GM23338 (cell line): Measurements from ENCODE around the gene ANKRD63. TPM values are rescaled to one million over a fixed set of nuclear protein-coding genes. Genes with fewer than 3 reads are reported as not detected.

ENCODE experiments used
- ATAC-seq: fragments of 200-7000 bp; cut with Tn5 transposase; 3 replicates; pipeline ENCODE4 v1.9.1; 2020
- DNase-seq: peaks from one replicate; pipeline ENCODE4 v3.0.0-alpha.2; 2015; ENCODE audit warnings: low spot score
- H2AFZ ChIP-seq: fragments of 200-600 bp; sonication (generic); 2 replicates; pipeline ENCODE4 v1.8.0; 2016; ENCODE audit warnings: antibody characterized with exemption, mild to moderate bottlenecking, moderate library complexity
- H3F3A ChIP-seq: fragments of 200-600 bp; sonication (generic); replicated peaks from 2 replicates; pipeline ENCODE4 v1.8.0; 2017; ENCODE audit warnings: antibody characterized with exemption, mixed run types, low read depth
- H3K27ac ChIP-seq: fragments of 200-600 bp; sonication (generic); 2 replicates; pipeline ENCODE4 v1.6.1; 2016; ENCODE audit warnings: low read depth
- H3K27me3 ChIP-seq: fragments of 200-600 bp; sonication (generic); 2 replicates; pipeline ENCODE4 v1.8.0; 2016; ENCODE audit warnings: mild to moderate bottlenecking, mixed run types, moderate library complexity; ENCODE audit not compliant: insufficient read depth
- H3K36me3 ChIP-seq: fragments of 200-600 bp; sonication (generic); 2 replicates; pipeline ENCODE4 v1.8.0; 2016; ENCODE audit warnings: mild to moderate bottlenecking; ENCODE audit not compliant: insufficient read depth
- H3K4me1 ChIP-seq: fragments of 200-600 bp; sonication (generic); 2 replicates; pipeline ENCODE4 v1.8.0; 2016; ENCODE audit warnings: mild to moderate bottlenecking, moderate library complexity; ENCODE audit not compliant: insufficient read depth
- H3K4me2 ChIP-seq: fragments of 200-600 bp; sonication (generic); 2 replicates; pipeline ENCODE4 v1.7.1; 2017; ENCODE audit warnings: mixed run types
- H3K4me3 ChIP-seq: fragments of 200-600 bp; sonication (generic); 2 replicates; pipeline ENCODE4 v1.6.1; 2016; ENCODE audit warnings: mixed run types
- H3K79me2 ChIP-seq: fragments of 200-600 bp; sonication (generic); replicated peaks from 2 replicates; pipeline ENCODE4 v1.8.0; 2017; ENCODE audit warnings: mild to moderate bottlenecking; ENCODE audit not compliant: insufficient read depth
- H3K9me2 ChIP-seq: fragments of 200-600 bp; sonication (generic); 2 replicates; pipeline ENCODE4 v1.8.0; 2017; ENCODE audit not compliant: insufficient read depth
- H4K20me1 ChIP-seq: fragments of 200-600 bp; sonication (generic); replicated peaks from 2 replicates; pipeline ENCODE4 v1.8.0; 2017; ENCODE audit warnings: mild to moderate bottlenecking; ENCODE audit not compliant: insufficient read depth
- H3K27ac Mint-ChIP-seq: 2 replicates; pipeline ENCODE4 v1.8.0; 2020; ENCODE audit warnings: inconsistent platforms, mild to moderate bottlenecking, moderate library complexity, mixed read lengths
- H3K27me3 Mint-ChIP-seq: 3 replicates; pipeline ENCODE4 v1.8.0; 2022; ENCODE audit warnings: low read depth, mild to moderate bottlenecking, moderate library complexity, mixed read lengths, inconsistent platforms; ENCODE audit not compliant: insufficient read depth, poor library complexity
- H3K36me3 Mint-ChIP-seq: 3 replicates; pipeline ENCODE4 v1.8.0; 2021; ENCODE audit warnings: low read depth, mild to moderate bottlenecking, inconsistent platforms, moderate library complexity, mixed read lengths
- H3K4me1 Mint-ChIP-seq: 3 replicates; pipeline ENCODE4 v1.8.0; 2020; ENCODE audit warnings: mild to moderate bottlenecking, inconsistent platforms, mixed read lengths
- H3K4me3 Mint-ChIP-seq: 3 replicates; pipeline ENCODE4 v1.8.0; 2021; ENCODE audit warnings: moderate library complexity, mild to moderate bottlenecking, inconsistent platforms, mixed read lengths
- H3K9me3 Mint-ChIP-seq: 3 replicates; pipeline ENCODE4 v1.8.0; 2020; ENCODE audit warnings: moderate library complexity, mild to moderate bottlenecking, inconsistent platforms, mixed read lengths
- CREB1 ChIP-seq: fragments of 250-450 bp; sonication (Bioruptor Pico); IDR thresholded peaks from 2 replicates; pipeline ENCODE4 v1.5.0; 2020; ENCODE audit warnings: low read depth, mild to moderate bottlenecking, moderate library complexity
- EZH2 ChIP-seq: fragments of 200-600 bp; sonication (generic); IDR thresholded peaks from one replicate; pipeline ENCODE4 v1.8.0; 2017; ENCODE audit warnings: antibody characterized with exemption, mild to moderate bottlenecking, low read depth; ENCODE audit not compliant: unreplicated experiment
- ZNF114 ChIP-seq: fragments of 250-450 bp; sonication (Bioruptor Pico); IDR thresholded peaks from 2 replicates; pipeline ENCODE4 v1.5.0; 2020; ENCODE audit warnings: mild to moderate bottlenecking, moderate library complexity
- ZNF331 ChIP-seq: fragments of 250-450 bp; sonication (Bioruptor Pico); IDR thresholded peaks from 2 replicates; pipeline ENCODE4 v1.5.0; 2020; ENCODE audit warnings: low read depth, mild to moderate bottlenecking, moderate library complexity
- polyA plus RNA-seq: library from polyadenylated mRNA; unstranded; fragments of >200 nt; fragmentation: Nextera tagmentation; extraction: Ambion mirVana; gene quantifications from 2 replicates; pipeline ENCODE4 v1.2.1, GENCODE V29; 2016
- total RNA-seq: library from RNA; depleted of rRNA; stranded (reverse); fragments of >200 nt; shearing (Covaris generic); gene quantifications from 2 replicates; pipeline ENCODE4 v1.2.3, GENCODE V29; 2014
- TF ChIP-seq, protein P1 (sequence below): fragments of 250-450 bp; sonication (Bioruptor Pico); IDR thresholded peaks from 2 replicates; pipeline ENCODE4 v1.5.0; 2020; ENCODE audit warnings: mild to moderate bottlenecking, moderate library complexity

ANKRD63 gene
- total and polyA plus RNA-seq, 2 experiments from 2014 or later, result 0.59 TPM; not detected in 1

DNA sequence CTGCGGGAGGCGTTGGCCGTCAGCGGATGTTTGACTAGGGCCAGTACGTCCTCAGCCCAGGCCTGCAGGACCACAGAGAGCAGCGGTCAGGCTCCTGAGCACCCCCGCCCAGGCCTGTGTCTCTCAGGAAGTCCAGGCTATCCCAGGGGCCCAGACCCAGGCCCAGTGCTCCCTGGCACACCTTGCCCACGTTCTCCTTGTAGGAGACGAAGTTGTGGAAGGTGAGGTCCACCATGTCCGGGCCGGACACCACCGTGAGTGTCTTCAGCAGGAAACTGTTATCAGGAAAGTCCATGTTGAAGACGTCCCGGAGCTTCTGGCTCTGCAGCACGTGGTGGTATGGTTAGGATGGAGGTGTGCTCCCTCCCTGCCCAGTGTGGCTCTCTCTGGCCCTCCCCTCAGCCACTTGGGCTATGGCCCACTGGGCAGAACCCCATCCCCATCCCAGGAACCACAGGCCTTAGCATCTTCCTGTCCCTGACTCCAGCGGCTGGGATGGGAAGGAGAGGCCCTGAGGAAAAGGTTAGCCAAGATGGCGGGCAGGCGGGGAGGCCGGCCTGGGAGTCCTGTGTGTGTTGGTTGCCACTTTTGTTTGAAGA lies 19.5 kb upstream of the ANKRD63 start (continued):
- TF ChIP-seq, protein P1, sequence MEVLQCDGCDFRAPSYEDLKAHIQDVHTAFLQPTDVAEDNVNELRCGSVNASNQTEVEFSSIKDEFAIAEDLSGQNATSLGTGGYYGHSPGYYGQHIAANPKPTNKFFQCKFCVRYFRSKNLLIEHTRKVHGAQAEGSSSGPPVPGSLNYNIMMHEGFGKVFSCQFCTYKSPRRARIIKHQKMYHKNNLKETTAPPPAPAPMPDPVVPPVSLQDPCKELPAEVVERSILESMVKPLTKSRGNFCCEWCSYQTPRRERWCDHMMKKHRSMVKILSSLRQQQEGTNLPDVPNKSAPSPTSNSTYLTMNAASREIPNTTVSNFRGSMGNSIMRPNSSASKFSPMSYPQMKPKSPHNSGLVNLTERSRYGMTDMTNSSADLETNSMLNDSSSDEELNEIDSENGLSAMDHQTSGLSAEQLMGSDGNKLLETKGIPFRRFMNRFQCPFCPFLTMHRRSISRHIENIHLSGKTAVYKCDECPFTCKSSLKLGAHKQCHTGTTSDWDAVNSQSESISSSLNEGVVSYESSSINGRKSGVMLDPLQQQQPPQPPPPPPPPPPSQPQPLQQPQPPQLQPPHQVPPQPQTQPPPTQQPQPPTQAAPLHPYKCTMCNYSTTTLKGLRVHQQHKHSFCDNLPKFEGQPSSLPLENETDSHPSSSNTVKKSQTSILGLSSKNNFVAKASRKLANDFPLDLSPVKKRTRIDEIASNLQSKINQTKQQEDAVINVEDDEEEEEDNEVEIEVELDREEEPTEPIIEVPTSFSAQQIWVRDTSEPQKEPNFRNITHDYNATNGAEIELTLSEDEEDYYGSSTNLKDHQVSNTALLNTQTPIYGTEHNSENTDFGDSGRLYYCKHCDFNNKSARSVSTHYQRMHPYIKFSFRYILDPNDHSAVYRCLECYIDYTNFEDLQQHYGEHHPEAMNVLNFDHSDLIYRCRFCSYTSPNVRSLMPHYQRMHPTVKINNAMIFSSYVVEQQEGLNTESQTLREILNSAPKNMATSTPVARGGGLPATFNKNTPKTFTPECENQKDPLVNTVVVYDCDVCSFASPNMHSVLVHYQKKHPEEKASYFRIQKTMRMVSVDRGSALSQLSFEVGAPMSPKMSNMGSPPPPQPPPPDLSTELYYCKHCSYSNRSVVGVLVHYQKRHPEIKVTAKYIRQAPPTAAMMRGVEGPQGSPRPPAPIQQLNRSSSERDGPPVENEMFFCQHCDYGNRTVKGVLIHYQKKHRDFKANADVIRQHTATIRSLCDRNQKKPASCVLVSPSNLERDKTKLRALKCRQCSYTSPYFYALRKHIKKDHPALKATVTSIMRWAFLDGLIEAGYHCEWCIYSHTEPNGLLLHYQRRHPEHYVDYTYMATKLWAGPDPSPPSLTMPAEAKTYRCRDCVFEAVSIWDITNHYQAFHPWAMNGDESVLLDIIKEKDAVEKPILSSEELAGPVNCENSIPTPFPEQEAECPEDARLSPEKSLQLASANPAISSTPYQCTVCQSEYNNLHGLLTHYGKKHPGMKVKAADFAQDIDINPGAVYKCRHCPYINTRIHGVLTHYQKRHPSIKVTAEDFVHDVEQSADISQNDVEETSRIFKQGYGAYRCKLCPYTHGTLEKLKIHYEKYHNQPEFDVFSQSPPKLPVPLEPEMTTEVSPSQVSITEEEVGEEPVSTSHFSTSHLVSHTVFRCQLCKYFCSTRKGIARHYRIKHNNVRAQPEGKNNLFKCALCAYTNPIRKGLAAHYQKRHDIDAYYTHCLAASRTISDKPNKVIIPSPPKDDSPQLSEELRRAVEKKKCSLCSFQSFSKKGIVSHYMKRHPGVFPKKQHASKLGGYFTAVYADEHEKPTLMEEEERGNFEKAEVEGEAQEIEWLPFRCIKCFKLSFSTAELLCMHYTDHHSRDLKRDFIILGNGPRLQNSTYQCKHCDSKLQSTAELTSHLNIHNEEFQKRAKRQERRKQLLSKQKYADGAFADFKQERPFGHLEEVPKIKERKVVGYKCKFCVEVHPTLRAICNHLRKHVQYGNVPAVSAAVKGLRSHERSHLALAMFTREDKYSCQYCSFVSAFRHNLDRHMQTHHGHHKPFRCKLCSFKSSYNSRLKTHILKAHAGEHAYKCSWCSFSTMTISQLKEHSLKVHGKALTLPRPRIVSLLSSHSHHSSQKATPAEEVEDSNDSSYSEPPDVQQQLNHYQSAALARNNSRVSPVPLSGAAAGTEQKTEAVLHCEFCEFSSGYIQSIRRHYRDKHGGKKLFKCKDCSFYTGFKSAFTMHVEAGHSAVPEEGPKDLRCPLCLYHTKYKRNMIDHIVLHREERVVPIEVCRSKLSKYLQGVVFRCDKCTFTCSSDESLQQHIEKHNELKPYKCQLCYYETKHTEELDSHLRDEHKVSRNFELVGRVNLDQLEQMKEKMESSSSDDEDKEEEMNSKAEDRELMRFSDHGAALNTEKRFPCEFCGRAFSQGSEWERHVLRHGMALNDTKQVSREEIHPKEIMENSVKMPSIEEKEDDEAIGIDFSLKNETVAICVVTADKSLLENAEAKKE (CRISPR knock-in tag), result no peak
- TF ChIP-seq EZH2 (no peak), ZNF114 (CRISPR knock-in tag) (no peak)

DNA sequence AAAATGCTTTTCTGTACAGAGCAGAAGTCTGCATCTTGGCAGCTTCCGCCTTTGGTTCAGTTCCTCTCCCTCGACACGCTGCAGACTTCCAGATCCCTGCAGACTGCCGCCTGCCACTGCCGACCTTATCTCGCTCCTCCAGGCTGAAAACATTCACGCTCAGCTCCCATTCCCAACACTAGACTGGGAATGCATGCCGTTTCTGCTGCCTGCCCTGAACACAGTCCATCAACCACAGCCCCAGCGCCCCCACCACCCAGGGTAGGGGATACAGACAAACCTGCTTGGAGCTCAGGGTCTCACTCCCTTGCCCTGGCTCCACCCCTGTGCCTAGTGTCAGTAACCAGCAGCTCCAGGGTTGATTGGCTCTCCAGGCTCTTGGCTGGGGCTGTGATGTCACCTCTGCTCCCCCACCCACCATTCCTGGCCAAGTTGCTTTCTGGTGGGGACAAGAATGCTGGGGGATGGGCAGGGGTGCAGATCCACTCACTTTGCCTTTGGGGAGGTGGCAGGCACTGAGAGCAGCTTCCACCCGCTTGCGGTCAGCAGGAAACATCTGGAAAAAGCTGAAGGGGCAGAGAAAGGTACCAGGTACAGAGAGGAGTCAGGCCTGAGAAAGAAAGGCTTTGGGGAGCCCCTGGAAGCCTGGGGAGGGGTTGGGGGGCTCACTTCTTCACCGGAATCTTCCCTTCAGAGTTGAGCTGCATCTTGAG lies 18.8 kb upstream of the ANKRD63 start:
- TF ChIP-seq ZNF331 (CRISPR knock-in tag) (no peak), CREB1 (CRISPR knock-in tag) (peak; percentile 77)
- peaks cover 6% of the 10 kb centered on the region; the same call in 1 of the 2 replicates for H3K4me1 ChIP-seq
- H3K36me3 ChIP-seq, result no peaks in the 10 kb centered on the region
- Mint-ChIP-seq H3K27ac (no peak overlapping the region), H3K36me3 (peaks cover 12% of the 10 kb centered on the region), H3K27me3 (peaks cover 34% of the 10 kb centered on the region), H3K9me3 (peaks cover 15% of the 10 kb centered on the region), H3K4me1 (peaks cover 22% of the 10 kb centered on the region), H3K4me3 (no peak overlapping the region; the same call in 2 of the 3 replicates)
- H3K27ac ChIP-seq, result no peak overlapping the region
- no peaks in the 10 kb centered on the region for H3K9me2 ChIP-seq
- peak overlapping the region; percentile 57 for H3K4me2 ChIP-seq
- no peak overlapping the region for H3K4me3 ChIP-seq
- DNase-seq (peak; percentile 73), ATAC-seq (peak; percentile 96)
- H3K79me2 ChIP-seq, result no peaks in the 10 kb centered on the region
- H2AFZ ChIP-seq, result peak overlapping the region; percentile 74
- no peaks in the 10 kb centered on the region for H3K27me3 ChIP-seq
- H4K20me1 ChIP-seq, result no peaks in the 10 kb centered on the region
- H3F3A ChIP-seq, result no peaks in the 10 kb centered on the region
